Gastroesophageal sphincter (tissue), 3 donors: Measurements from ENCODE around the gene ADAMTS3.

ENCODE experiments used
- POLR2A ChIP-seq, 2 donors: fragments of 450-650 bp; IDR thresholded peaks; one replicate each; pipeline ENCODE4 v1.6.1; 2017; ENCODE audit warnings: antibody characterized with exemption in 2 of 2, mild to moderate bottlenecking in 2 of 2, moderate library complexity in 1 of 2
- POLR2AphosphoS5 ChIP-seq: sonication (generic); formaldehyde crosslinking; IDR thresholded peaks from one replicate; pipeline ENCODE4 v1.6.1; 2017; ENCODE audit warnings: antibody characterized with exemption
- TF ChIP-seq, protein P1 (sequence below), 4 experiments: fragments of 200-600 bp in 2 of 4; fragments of 450-650 bp in 2 of 4; sonication (generic) in 1 of 4; IDR thresholded peaks; one replicate each; pipeline ENCODE4 v1.5.1; 2017 to 2019; ENCODE audit warnings: antibody characterized with exemption in 4 of 4, mild to moderate bottlenecking in 2 of 4, moderate library complexity in 2 of 4

DNA sequence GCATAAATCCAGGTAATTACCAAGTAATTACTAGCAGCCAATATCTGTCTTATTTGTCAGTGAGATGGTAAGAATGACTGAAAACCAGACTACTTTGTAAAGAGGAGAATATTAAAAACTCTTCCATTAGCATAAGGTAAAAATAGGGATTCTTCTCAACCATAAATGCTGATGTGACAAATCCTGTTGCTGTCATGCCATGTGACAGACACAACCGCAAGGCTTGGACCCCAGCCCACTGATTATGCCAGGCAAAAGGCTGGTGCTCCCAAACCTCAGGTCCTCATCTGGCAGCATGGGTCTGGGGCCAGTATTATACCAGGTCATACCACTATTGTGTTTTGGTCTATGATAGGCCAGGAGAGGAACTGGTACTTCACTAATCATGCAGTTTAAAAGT is 181.1 kb downstream of the ADAMTS3 start:
- TF ChIP-seq POLR2AphosphoS5, result no peak
- no peak for TF ChIP-seq POLR2A (IDR thresholded peaks at IDR 0.05)
- TF ChIP-seq, protein P1, sequence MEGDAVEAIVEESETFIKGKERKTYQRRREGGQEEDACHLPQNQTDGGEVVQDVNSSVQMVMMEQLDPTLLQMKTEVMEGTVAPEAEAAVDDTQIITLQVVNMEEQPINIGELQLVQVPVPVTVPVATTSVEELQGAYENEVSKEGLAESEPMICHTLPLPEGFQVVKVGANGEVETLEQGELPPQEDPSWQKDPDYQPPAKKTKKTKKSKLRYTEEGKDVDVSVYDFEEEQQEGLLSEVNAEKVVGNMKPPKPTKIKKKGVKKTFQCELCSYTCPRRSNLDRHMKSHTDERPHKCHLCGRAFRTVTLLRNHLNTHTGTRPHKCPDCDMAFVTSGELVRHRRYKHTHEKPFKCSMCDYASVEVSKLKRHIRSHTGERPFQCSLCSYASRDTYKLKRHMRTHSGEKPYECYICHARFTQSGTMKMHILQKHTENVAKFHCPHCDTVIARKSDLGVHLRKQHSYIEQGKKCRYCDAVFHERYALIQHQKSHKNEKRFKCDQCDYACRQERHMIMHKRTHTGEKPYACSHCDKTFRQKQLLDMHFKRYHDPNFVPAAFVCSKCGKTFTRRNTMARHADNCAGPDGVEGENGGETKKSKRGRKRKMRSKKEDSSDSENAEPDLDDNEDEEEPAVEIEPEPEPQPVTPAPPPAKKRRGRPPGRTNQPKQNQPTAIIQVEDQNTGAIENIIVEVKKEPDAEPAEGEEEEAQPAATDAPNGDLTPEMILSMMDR (IDR thresholded peaks at IDR 0.05), result no peak
